Activated CD4-positive, alpha-beta T cell treated with anti-CD3 and anti-CD28 coated beads, Interleukin-2, amount 50 U/mL, for 1 hour (primary cell): ENCODE measurements around the gene PIK3CB.
"Not testable (repeated sequence)": the region's sequence is repeated elsewhere in the genome, so short reads cannot be mapped to it uniquely, and the experiment has no call there.

ENCODE experiments used
- DNase-seq: peaks from one replicate; pipeline ENCODE4 v3.0.0-alpha.2; 2020

Gene PIK3CB

GRCh38 chr3:138802223-138802622, 32.5 kb downstream of the PIK3CB start:
- DNase-seq = not testable (repeated sequence)

- no peak for DNase-seq
Measured at GRCh38 chr3:138801792-138802191, 32.9 kb downstream of the PIK3CB start.

GRCh38 chr3:138800248-138800647, 34.5 kb downstream of the PIK3CB start:
- no peak for DNase-seq

GRCh38 chr3:138799822-138800221, 34.9 kb downstream of the PIK3CB start:
- DNase-seq = no peak

GRCh38 chr3:138797508-138798038, 37.2 kb downstream of the PIK3CB start:
- DNase-seq = no peak

- no peak for DNase-seq
Measured at GRCh38 chr3:138796761-138797160, 38.0 kb downstream of the PIK3CB start.

- DNase-seq = no peak
Measured at GRCh38 chr3:138786788-138787271, 47.9 kb downstream of the PIK3CB start.

- DNase-seq = no peak
Measured at GRCh38 chr3:138785951-138786350, 48.8 kb downstream of the PIK3CB start.

GRCh38 chr3:138785362-138785857, 49.3 kb downstream of the PIK3CB start:
- DNase-seq = not testable (repeated sequence)

GRCh38 chr3:138782755-138783154, 52.0 kb downstream of the PIK3CB start:
- no peak for DNase-seq

GRCh38 chr3:138781012-138781470, 53.7 kb downstream of the PIK3CB start:
- peak; percentile 41 for DNase-seq

- DNase-seq = no peak
Measured at GRCh38 chr3:138778643-138779042, 56.1 kb downstream of the PIK3CB start.

- no peak for DNase-seq
Measured at GRCh38 chr3:138776961-138777360, 57.8 kb downstream of the PIK3CB start.

- DNase-seq = no peak
Measured at GRCh38 chr3:138775254-138775595, 59.5 kb downstream of the PIK3CB start.

GRCh38 chr3:138774529-138775253, 60.0 kb downstream of the PIK3CB start:
- no peak for DNase-seq

GRCh38 chr3:138771585-138771984, 63.1 kb downstream of the PIK3CB start:
- no peak for DNase-seq

- DNase-seq = no peak
Measured at GRCh38 chr3:138769616-138770015, 65.1 kb downstream of the PIK3CB start.

GRCh38 chr3:138768946-138769345, 65.8 kb downstream of the PIK3CB start:
- no peak for DNase-seq

GRCh38 chr3:138768125-138768524, 66.6 kb downstream of the PIK3CB start:
- DNase-seq = no peak

- DNase-seq = no peak
Measured at GRCh38 chr3:138767498-138768104, 67.1 kb downstream of the PIK3CB start.

- DNase-seq = no peak
Measured at GRCh38 chr3:138761002-138761401, 73.7 kb downstream of the PIK3CB start.

- DNase-seq = no peak
Measured at GRCh38 chr3:138748190-138748589, 86.5 kb downstream of the PIK3CB start.

GRCh38 chr3:138747225-138747624, 87.5 kb downstream of the PIK3CB start:
- DNase-seq = no peak

- no peak for DNase-seq
Measured at GRCh38 chr3:138740072-138740471, 94.7 kb downstream of the PIK3CB start.
